Spleen (tissue), 11 donors: Measurements from ENCODE around the gene GPR161. TPM values are rescaled to one million over a fixed set of nuclear protein-coding genes. Genes with fewer than 3 reads are reported as not detected.

Experiments
- DNase-seq: peaks from one replicate; pipeline ENCODE4 v3.0.0-alpha.2; 2020
- H3K27ac ChIP-seq, 8 donors: fragments of 200-600 bp; sonication (generic) in 7 of 8; 1 replicate in 4 of 8; 2 replicates in 4 of 8; pipeline versions ENCODE4 v1.5.0 to v1.8.0; 2016 to 2021; ENCODE audit warnings: inconsistent platforms in 4 of 8, mild to moderate bottlenecking in 4 of 8, moderate library complexity in 1 of 8
- H3K27me3 ChIP-seq, 7 donors: fragments of 200-600 bp; sonication (generic) in 6 of 7; replicated peaks in 1 of 7; 1 replicate in 4 of 7; 2 replicates in 3 of 7; pipeline versions ENCODE4 v1.5.0 to v1.8.0; 2016 to 2021; ENCODE audit warnings: inconsistent platforms in 3 of 7, mild to moderate bottlenecking in 1 of 7
- H3K36me3 ChIP-seq, 6 donors: fragments of 200-600 bp; sonication (generic) in 5 of 6; 1 replicate in 4 of 6; 2 replicates in 2 of 6; pipeline versions ENCODE4 v1.5.0 to v1.8.0; 2016 to 2021; ENCODE audit warnings: inconsistent platforms in 2 of 6
- H3K4me1 ChIP-seq, 6 donors: fragments of 200-600 bp; sonication (generic) in 5 of 6; 1 replicate in 3 of 6; 2 replicates in 3 of 6; pipeline versions ENCODE4 v1.5.0 to v1.8.0; 2016 to 2021; ENCODE audit warnings: inconsistent platforms in 3 of 6
- H3K4me3 ChIP-seq, 8 donors: fragments of 200-600 bp; sonication (generic) in 7 of 8; 1 replicate in 4 of 8; 2 replicates in 4 of 8; pipeline versions ENCODE4 v1.5.0 to v1.8.0; 2016 to 2021; ENCODE audit warnings: inconsistent platforms in 4 of 8, mild to moderate bottlenecking in 4 of 8, moderate library complexity in 2 of 8
- H3K9me3 ChIP-seq, 8 donors: fragments of 200-600 bp; sonication (generic) in 7 of 8; 1 replicate in 4 of 8; 2 replicates in 4 of 8; pipeline versions ENCODE4 v1.5.0 to v1.8.0; 2016 to 2021; ENCODE audit warnings: inconsistent platforms in 4 of 8
- CTCF ChIP-seq, 11 experiments: fragments of 200-600 bp in 7 of 11; fragments of 450-650 bp in 4 of 11; sonication (generic) in 4 of 11; IDR thresholded peaks in 8 of 11; conservative IDR thresholded peaks in 3 of 11; 1 replicate in 7 of 11; 2 replicates in 4 of 11; pipeline versions ENCODE4 v1.4.0 to v1.8.0; 2016 to 2021; ENCODE audit warnings: antibody characterized with exemption in 11 of 11, inconsistent platforms in 4 of 11, mild to moderate bottlenecking in 1 of 11
- POLR2A ChIP-seq, 3 donors: fragments of 450-650 bp; IDR thresholded peaks; one replicate each; pipeline ENCODE4 v1.5.1; 2017; ENCODE audit warnings: antibody characterized with exemption in 3 of 3, mild to moderate bottlenecking in 1 of 3
- POLR2AphosphoS5 ChIP-seq, 3 donors: sonication (generic); formaldehyde crosslinking; IDR thresholded peaks; one replicate each; pipeline ENCODE4 v1.5.1; 2017; ENCODE audit warnings: antibody characterized with exemption in 3 of 3
- WGBS, 5 donors: extraction: QIAGEN DNeasy Blood & Tissue Kit in 3 of 5; methylation state at CpG; one replicate each; pipeline versions ENCODE4 v1.1.5 to v1.1.7; 2013 to 2018; 5-methylcytosine and 5-hydroxymethylcytosine counted together
- intact Hi-C: fragments of 100-400 bp; cut with DNase I; formaldehyde crosslinking; loops from one replicate; pipeline ENCODE4 v1.15.0; 2023; ENCODE audit warnings: low total_unique reads
- polyA plus RNA-seq, 3 donors: library from polyadenylated mRNA; stranded (reverse); fragments of 200-250 nt; gene quantifications; one replicate each; pipeline ENCODE4 v1.2.1, GENCODE V29; 2013
- total RNA-seq, 7 donors: library from RNA; depleted of rRNA in 3 of 7; stranded (reverse); fragments of >200 nt in 3 of 7; fragmentation: NEBNext Ultra II Directional in 4 of 7; extraction: Animal tissue kit (Norgen Biotek cat#: 25700) in 4 of 7; gene quantifications; one replicate each; pipeline versions ENCODE4 v1.1.0 to v1.2.1, GENCODE V29; 2016 to 2021
- donor health status: healthy with polysubstance abuse.
- donor health status: DM: no; HTN: no; CAD: no; lungs with moderate emphysema.
- donor health status: DM: no; HTN: no; CAD: no.
- donor health status: Bipolar disorder and iron deficiency.
- donor health status: healthy.
- donor health status: DM: no; HTN: no; CAD: no.
- donor health status: DM: yes; HTN: yes; CAD: no.

The GPR161 gene
- total and polyA plus RNA-seq, 10 donors = 0.53 to 5.5 (median 3.6) TPM

- TF ChIP-seq POLR2A (IDR thresholded peaks at IDR 0.05) = no peak
- no peak for DNase-seq
Observed at GRCh38 chr1:168139070-168139469, 2.3 kb upstream of the GPR161 start.

GRCh38 chr1:168138134-168138533 lies 1.4 kb upstream of the GPR161 start:
- no peak for DNase-seq
- H3K27me3 ChIP-seq = peaks cover 0 to 40% (median 18%) of the 10 kb centered on the region in 7 donors
- H3K36me3 ChIP-seq = no peaks in the 10 kb centered on the region
- TF ChIP-seq POLR2A (IDR thresholded peaks at IDR 0.05) (no peak), POLR2AphosphoS5 (IDR thresholded peaks at IDR 0.05) (no peak), CTCF (IDR thresholded peaks at IDR 0.05 in 8 of 11, conservative IDR thresholded peaks at IDR 0.05 in 3 of 11) (no peak)
- H3K27ac ChIP-seq = no peak overlapping the region
- H3K4me1 ChIP-seq = peaks cover 0 to 30% (median 22%) of the 10 kb centered on the region in 6 donors
- WGBS, 5 donors = 82 to 88% (median 84%) methylated on average over 5 of the region's 5 CpGs
- H3K9me3 ChIP-seq = no peaks in the 10 kb centered on the region
- intact Hi-C loops = no loop called here
- H3K4me3 ChIP-seq = no peak overlapping the region

More at GRCh38 chr1:168139070-168139469, 2.3 kb upstream of the GPR161 start:
- H3K36me3 ChIP-seq = no peaks in the 10 kb centered on the region
- peaks cover 0 to 34% (median 18%) of the 10 kb centered on the region in 7 donors for H3K27me3 ChIP-seq
- H3K4me3 ChIP-seq = no peak overlapping the region
- H3K4me1 ChIP-seq = peaks cover 0 to 30% (median 22%) of the 10 kb centered on the region in 6 donors
- intact Hi-C loops = no loop called here
- H3K9me3 ChIP-seq = no peaks in the 10 kb centered on the region
- H3K27ac ChIP-seq = no peak overlapping the region

GRCh38 chr1:168137515-168137821 lies 738 bp upstream of the GPR161 start:
- Histone ChIP-seq H3K36me3 (no peaks in the 10 kb centered on the region), H3K4me3 (peak overlapping the region; percentile 56 to 82 (median 67)), H3K27ac (peak overlapping the region in 7 of 8 donors; percentile 48 to 77 (median 62)), H3K27me3 (peaks cover 0 to 46% (median 18%) of the 10 kb centered on the region in 7 donors), H3K9me3 (no peaks in the 10 kb centered on the region), H3K4me1 (peaks cover 0 to 30% (median 22%) of the 10 kb centered on the region in 6 donors)
- intact Hi-C loops = no loop called here
- no peak for TF ChIP-seq POLR2AphosphoS5 (IDR thresholded peaks at IDR 0.05)
- no peak for TF ChIP-seq POLR2A (IDR thresholded peaks at IDR 0.05)
- no peak for TF ChIP-seq CTCF (IDR thresholded peaks at IDR 0.05 in 8 of 11, conservative IDR thresholded peaks at IDR 0.05 in 3 of 11)
- 13 to 26% (median 17%) methylated on average over 6 of the region's 6 CpGs for WGBS, 5 donors
- no peak for DNase-seq

GRCh38 chr1:168135921-168136708 lies 615 bp downstream of the GPR161 start:
- Histone ChIP-seq H3K4me1 (peaks cover 0 to 30% (median 22%) of the 10 kb centered on the region in 6 donors), H3K27me3 (peaks cover 0 to 58% (median 18%) of the 10 kb centered on the region in 7 donors), H3K4me3 (peak overlapping the region; percentile 56 to 82 (median 67)), H3K27ac (peak overlapping the region in 5 of 8 donors; percentile 60 to 77 (median 62)), H3K36me3 (no peaks in the 10 kb centered on the region), H3K9me3 (no peaks in the 10 kb centered on the region)
- intact Hi-C loops = no loop called here
- 0 to 2% (median 1%) methylated on average over 21 to 63 of the region's 63 CpGs for WGBS, 5 donors
- TF ChIP-seq POLR2AphosphoS5 (IDR thresholded peaks at IDR 0.05) = no peak
- TF ChIP-seq POLR2A (IDR thresholded peaks at IDR 0.05) = no peak
- no peak for TF ChIP-seq CTCF (IDR thresholded peaks at IDR 0.05 in 8 of 11, conservative IDR thresholded peaks at IDR 0.05 in 3 of 11)
- DNase-seq = peak; percentile 78
